ENCODE measurements around the gene FMN2.
"Not testable (repeated sequence)": the region's sequence is repeated elsewhere in the genome, so short reads cannot be mapped to it uniquely, and the experiment has no call there.

The FMN2 gene

GRCh38 chr1:240328382-240328781, 236.7 kb downstream of the FMN2 start:
- not testable (repeated sequence) for H3K36me3 ChIP-seq (ENCODE audit: insufficient read depth, low read length); H3K9me3 ChIP-seq (ENCODE audit: control insufficient read depth, insufficient read depth, low read length); H3K4me1 ChIP-seq (ENCODE audit: insufficient read depth, low read length); H3K9ac ChIP-seq (ENCODE audit: low read depth, low read length)

- Histone ChIP-seq H3K9me3 (ENCODE audit: control insufficient read depth, insufficient read depth, low read length) (no peaks in the 10 kb centered on the region), H3K9ac (ENCODE audit: low read depth, low read length) (no peak overlapping the region), H3K36me3 (ENCODE audit: insufficient read depth, low read length) (no peaks in the 10 kb centered on the region), H3K4me1 (ENCODE audit: insufficient read depth, low read length) (no peaks in the 10 kb centered on the region)
Observed at GRCh38 chr1:240329443-240329842, 237.8 kb downstream of the FMN2 start.

DNA sequence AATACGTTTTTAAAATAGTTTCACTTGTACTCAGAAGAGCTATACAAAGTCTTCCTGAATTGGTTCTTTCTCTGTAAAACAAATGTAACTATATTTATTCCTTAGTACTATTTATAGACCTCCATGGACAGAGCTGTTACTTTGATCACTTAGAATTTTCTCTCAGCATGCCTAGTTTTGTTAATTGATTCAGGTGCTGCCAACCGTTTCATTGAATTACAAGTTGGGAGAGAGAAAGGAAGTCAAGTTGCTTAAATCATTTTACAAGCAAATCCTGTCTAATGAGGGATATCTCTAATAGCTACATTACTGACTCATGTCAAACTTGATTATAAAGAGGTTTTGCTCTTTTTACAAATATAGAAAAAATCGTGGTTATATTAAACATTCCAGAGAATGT, 241.0 kb downstream of the FMN2 start:
- Histone ChIP-seq H3K4me1 (ENCODE audit: insufficient read depth, low read length) (no peaks in the 10 kb centered on the region), H3K9ac (ENCODE audit: low read depth, low read length) (no peak overlapping the region), H3K9me3 (ENCODE audit: control insufficient read depth, insufficient read depth, low read length) (no peaks in the 10 kb centered on the region), H3K36me3 (ENCODE audit: insufficient read depth, low read length) (no peaks in the 10 kb centered on the region)

DNA sequence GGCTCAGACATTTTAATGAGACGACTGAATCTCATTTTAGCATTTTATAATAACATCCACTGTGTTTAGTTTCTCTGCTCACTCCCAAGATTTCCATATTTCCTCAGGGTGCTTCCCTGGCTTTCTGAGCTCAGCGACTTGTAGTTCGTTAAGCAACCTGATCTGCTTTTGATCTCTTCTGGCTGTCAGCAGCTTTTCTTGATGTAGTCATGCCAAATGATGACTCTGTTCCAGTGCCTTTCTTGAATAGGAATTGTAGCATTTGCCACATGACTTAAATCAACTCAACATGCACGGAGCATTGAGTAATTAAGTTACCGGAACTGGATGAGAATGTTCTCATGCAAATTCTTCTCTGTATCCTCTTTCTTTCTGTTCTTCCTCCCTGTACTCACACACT, 246.1 kb downstream of the FMN2 start:
- no peak overlapping the region for H3K9ac ChIP-seq (ENCODE audit: low read depth, low read length)
- H3K36me3 ChIP-seq (ENCODE audit: insufficient read depth, low read length), result no peaks in the 10 kb centered on the region
- H3K4me1 ChIP-seq (ENCODE audit: insufficient read depth, low read length), result no peaks in the 10 kb centered on the region
- no peaks in the 10 kb centered on the region for H3K9me3 ChIP-seq (ENCODE audit: control insufficient read depth, insufficient read depth, low read length)

DNA sequence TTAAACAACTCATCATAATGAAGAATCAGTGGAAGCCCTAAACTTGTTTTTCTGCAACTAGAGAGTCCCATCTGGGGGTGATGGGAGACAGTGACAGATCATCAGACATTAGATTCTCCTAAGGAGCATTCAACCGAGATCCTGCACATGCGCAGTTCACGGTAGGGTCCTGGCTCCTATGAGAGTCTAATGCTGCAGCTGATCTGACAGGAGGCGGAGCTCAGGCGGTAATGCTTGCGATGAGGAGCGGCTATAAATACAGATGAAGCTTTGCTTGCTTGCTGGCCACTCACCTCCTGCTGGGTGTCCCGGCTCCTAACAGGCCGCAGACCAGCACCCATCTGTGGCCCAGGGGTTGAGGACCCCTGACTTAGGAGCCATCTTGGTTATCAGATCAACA, 247.2 kb downstream of the FMN2 start:
- H3K9me3 ChIP-seq (ENCODE audit: control insufficient read depth, insufficient read depth, low read length), result no peaks in the 10 kb centered on the region
- no peaks in the 10 kb centered on the region for H3K4me1 ChIP-seq (ENCODE audit: insufficient read depth, low read length)
- no peaks in the 10 kb centered on the region for H3K36me3 ChIP-seq (ENCODE audit: insufficient read depth, low read length)
- H3K9ac ChIP-seq (ENCODE audit: low read depth, low read length), result no peak overlapping the region

GRCh38 chr1:240341365-240342250, 249.9 kb downstream of the FMN2 start:
- Histone ChIP-seq H3K9me3 (ENCODE audit: control insufficient read depth, insufficient read depth, low read length) (no peaks in the 10 kb centered on the region), H3K4me1 (ENCODE audit: insufficient read depth, low read length) (no peaks in the 10 kb centered on the region), H3K36me3 (ENCODE audit: insufficient read depth, low read length) (no peaks in the 10 kb centered on the region), H3K9ac (ENCODE audit: low read depth, low read length) (no peak overlapping the region)

- Histone ChIP-seq H3K4me1 (ENCODE audit: insufficient read depth, low read length) (no peaks in the 10 kb centered on the region), H3K9ac (ENCODE audit: low read depth, low read length) (no peak overlapping the region), H3K36me3 (ENCODE audit: insufficient read depth, low read length) (no peaks in the 10 kb centered on the region), H3K9me3 (ENCODE audit: control insufficient read depth, insufficient read depth, low read length) (no peaks in the 10 kb centered on the region)
Observed at GRCh38 chr1:240342251-240342625, 250.6 kb downstream of the FMN2 start.

DNA sequence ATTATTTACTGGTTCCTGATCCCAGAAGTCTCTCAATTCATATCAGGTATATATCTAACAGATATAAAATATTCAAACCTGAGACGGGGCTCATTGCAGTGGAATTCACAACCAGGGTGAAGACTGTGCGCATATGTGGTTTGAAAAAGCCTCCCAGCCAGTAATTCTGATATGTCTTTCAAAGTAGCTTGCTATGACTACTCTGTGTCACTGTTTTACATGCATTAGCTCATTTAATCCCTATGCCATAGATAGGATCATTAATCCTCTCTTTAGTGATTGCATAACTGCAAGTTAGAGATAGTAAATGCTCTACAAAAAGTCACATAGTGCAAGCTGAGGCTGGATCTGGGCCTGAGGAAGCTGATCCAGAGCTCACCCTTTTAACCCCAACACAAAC, 251.4 kb downstream of the FMN2 start:
- Histone ChIP-seq H3K36me3 (ENCODE audit: insufficient read depth, low read length) (no peaks in the 10 kb centered on the region), H3K9me3 (ENCODE audit: control insufficient read depth, insufficient read depth, low read length) (no peaks in the 10 kb centered on the region), H3K4me1 (ENCODE audit: insufficient read depth, low read length) (no peaks in the 10 kb centered on the region), H3K9ac (ENCODE audit: low read depth, low read length) (no peak overlapping the region)

DNA sequence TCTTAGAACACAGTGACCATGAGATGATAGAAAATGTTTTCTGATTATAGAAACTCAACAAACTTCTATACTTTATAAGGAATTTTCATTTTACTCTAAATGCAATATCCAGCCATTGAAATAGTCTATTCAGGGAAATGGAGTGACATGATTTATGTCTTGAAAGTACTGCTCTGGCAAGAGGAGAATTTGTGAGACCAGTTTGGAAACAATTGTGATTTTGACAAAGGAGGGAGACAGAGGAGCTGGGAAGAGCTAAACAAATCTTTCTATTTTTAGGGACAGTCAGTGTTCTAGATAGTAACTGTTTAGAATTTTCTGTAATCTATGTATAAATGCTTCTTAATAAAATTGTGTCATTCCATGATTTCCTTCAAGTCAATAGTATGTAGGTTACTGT, 252.3 kb downstream of the FMN2 start:
- Histone ChIP-seq H3K9me3 (ENCODE audit: control insufficient read depth, insufficient read depth, low read length) (no peaks in the 10 kb centered on the region), H3K4me1 (ENCODE audit: insufficient read depth, low read length) (no peaks in the 10 kb centered on the region), H3K36me3 (ENCODE audit: insufficient read depth, low read length) (no peaks in the 10 kb centered on the region), H3K9ac (ENCODE audit: low read depth, low read length) (no peak overlapping the region)

DNA sequence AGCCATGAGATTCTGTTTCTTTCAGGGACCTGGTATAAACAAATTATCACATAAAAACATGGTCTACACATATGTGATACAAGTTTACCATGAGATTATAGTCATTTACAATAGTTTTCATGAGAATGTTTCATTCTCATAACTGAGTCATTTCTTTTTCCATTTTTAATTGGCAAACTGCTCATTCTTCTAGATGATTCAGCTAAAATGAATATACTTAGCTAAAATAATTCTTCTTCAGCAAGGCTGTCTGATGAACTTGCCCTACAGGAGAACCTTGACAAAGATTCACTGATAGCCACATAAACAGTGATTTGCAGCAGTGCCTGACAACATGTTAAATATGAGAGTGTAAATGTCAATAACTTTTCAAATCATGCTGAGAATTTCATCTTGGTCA, 253.2 kb downstream of the FMN2 start:
- Histone ChIP-seq H3K9me3 (ENCODE audit: control insufficient read depth, insufficient read depth, low read length) (no peaks in the 10 kb centered on the region), H3K4me1 (ENCODE audit: insufficient read depth, low read length) (no peaks in the 10 kb centered on the region), H3K36me3 (ENCODE audit: insufficient read depth, low read length) (no peaks in the 10 kb centered on the region), H3K9ac (ENCODE audit: low read depth, low read length) (no peak overlapping the region)

DNA sequence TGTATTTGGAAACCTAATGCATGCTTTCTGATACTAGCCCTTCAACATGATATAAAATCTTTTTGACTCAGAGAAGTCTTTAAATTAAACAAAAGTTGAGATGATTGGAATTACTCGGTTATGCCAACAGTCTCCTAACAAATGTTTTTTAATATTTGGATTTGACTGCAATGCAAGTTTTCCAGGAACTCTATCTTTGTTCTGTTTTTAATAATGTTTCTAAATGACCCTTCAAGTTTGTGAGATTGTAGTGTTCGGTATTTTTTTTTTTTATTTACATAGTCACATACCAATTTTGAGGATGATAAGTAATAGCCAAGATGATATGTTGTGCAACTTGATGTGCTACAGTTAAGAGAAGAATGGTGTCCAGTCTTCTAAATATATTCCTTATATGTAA, 258.0 kb downstream of the FMN2 start:
- Histone ChIP-seq H3K9ac (ENCODE audit: low read depth, low read length) (no peak overlapping the region), H3K9me3 (ENCODE audit: control insufficient read depth, insufficient read depth, low read length) (no peaks in the 10 kb centered on the region), H3K36me3 (ENCODE audit: insufficient read depth, low read length) (no peaks in the 10 kb centered on the region), H3K4me1 (ENCODE audit: insufficient read depth, low read length) (no peaks in the 10 kb centered on the region)

GRCh38 chr1:240350910-240351331, 259.2 kb downstream of the FMN2 start:
- Histone ChIP-seq H3K4me1 (ENCODE audit: insufficient read depth, low read length) (no peaks in the 10 kb centered on the region), H3K9ac (ENCODE audit: low read depth, low read length) (no peak overlapping the region), H3K9me3 (ENCODE audit: control insufficient read depth, insufficient read depth, low read length) (no peaks in the 10 kb centered on the region), H3K36me3 (ENCODE audit: insufficient read depth, low read length) (no peaks in the 10 kb centered on the region)

- Histone ChIP-seq H3K9me3 (ENCODE audit: control insufficient read depth, insufficient read depth, low read length) (no peaks in the 10 kb centered on the region), H3K9ac (ENCODE audit: low read depth, low read length) (no peak overlapping the region), H3K36me3 (ENCODE audit: insufficient read depth, low read length) (no peaks in the 10 kb centered on the region), H3K4me1 (ENCODE audit: insufficient read depth, low read length) (no peaks in the 10 kb centered on the region)
Observed at GRCh38 chr1:240351690-240352089, 260.0 kb downstream of the FMN2 start.

DNA sequence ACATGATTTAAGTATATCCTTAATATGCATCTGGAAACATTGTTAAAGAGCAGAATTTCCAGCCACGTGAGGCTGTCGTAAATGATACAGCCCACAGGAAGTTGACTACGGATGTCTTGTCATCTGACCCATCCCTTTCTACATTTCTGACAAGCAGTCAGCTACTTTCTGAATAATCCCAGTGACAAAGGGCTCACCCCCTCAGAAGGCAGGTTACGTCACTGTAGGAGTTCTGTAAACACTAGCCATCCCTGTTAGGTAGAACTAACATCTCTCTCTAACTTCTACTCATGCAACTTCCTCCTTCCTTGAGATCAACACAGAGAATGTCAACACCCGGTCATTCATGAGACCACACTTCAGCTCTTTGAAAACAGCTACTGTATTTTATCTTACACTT, 261.1 kb downstream of the FMN2 start:
- H3K36me3 ChIP-seq (ENCODE audit: insufficient read depth, low read length), result no peaks in the 10 kb centered on the region
- no peaks in the 10 kb centered on the region for H3K4me1 ChIP-seq (ENCODE audit: insufficient read depth, low read length)
- no peak overlapping the region for H3K9ac ChIP-seq (ENCODE audit: low read depth, low read length)

DNA sequence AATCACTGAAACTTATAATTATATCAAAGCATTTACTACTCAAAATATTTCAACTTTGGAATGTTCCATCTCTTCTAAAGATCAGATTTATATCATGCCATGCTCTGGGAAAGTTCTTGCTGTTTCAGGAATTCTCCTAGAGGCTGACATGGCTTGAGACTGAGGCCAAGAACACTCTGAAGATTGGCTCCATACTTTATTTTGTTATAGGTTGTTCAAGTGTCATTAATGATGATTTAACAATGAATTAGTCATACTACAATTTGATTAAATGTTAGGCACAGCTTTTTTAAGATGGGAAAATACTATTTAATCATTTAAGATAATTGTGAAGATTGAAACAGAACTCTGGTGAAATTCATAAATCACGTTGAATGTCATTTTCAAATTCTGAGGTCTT, 264.9 kb downstream of the FMN2 start:
- Histone ChIP-seq H3K36me3 (ENCODE audit: insufficient read depth, low read length) (no peaks in the 10 kb centered on the region), H3K9me3 (ENCODE audit: control insufficient read depth, insufficient read depth, low read length) (no peaks in the 10 kb centered on the region), H3K4me1 (ENCODE audit: insufficient read depth, low read length) (no peaks in the 10 kb centered on the region), H3K9ac (ENCODE audit: low read depth, low read length) (no peak overlapping the region)

More for the DNA sequence above, 261.1 kb downstream of the FMN2 start:
- no peaks in the 10 kb centered on the region for H3K9me3 ChIP-seq (ENCODE audit: control insufficient read depth, insufficient read depth, low read length)
